ENCODE measurements around the gene ASF1B.

ASF1B gene

GRCh38 chr19:14115756-14116155, 20.6 kb downstream of the ASF1B start:
- TF ChIP-seq CTCF (IDR thresholded peaks at IDR 0.05; ENCODE audit: low read depth, low read length, missing control alignments): no peak
- peak overlapping the region; percentile 62; the same call in 1 of the 2 replicates for H3K4me3 ChIP-seq (replicated peaks; ENCODE audit: low read depth, low read length)
- no peak for DNase-seq (ENCODE audit: extremely low read depth, low read depth)

- no peak for DNase-seq (ENCODE audit: extremely low read depth, low read depth)
- peak; percentile 58 for TF ChIP-seq CTCF (IDR thresholded peaks at IDR 0.05; ENCODE audit: low read depth, low read length, missing control alignments)
- H3K4me3 ChIP-seq (replicated peaks; ENCODE audit: low read depth, low read length): no peak overlapping the region
These were observed 21.5 kb downstream of the ASF1B start for GRCh38 chr19:14114854-14115253.

GRCh38 chr19:14114439-14114838, 21.9 kb downstream of the ASF1B start:
- no peak for TF ChIP-seq CTCF (IDR thresholded peaks at IDR 0.05; ENCODE audit: low read depth, low read length, missing control alignments)
- no peak overlapping the region for H3K4me3 ChIP-seq (replicated peaks; ENCODE audit: low read depth, low read length)
- no peak for DNase-seq (ENCODE audit: extremely low read depth, low read depth)

- peak; percentile 40 for TF ChIP-seq CTCF (IDR thresholded peaks at IDR 0.05; ENCODE audit: low read depth, low read length, missing control alignments)
- DNase-seq (ENCODE audit: extremely low read depth, low read depth): no peak
- no peak overlapping the region for H3K4me3 ChIP-seq (replicated peaks; ENCODE audit: low read depth, low read length)
These were observed 22.5 kb downstream of the ASF1B start for GRCh38 chr19:14113762-14114414.

- no peak overlapping the region for H3K4me3 ChIP-seq (replicated peaks; ENCODE audit: low read depth, low read length)
- DNase-seq (ENCODE audit: extremely low read depth, low read depth): no peak
- no peak for TF ChIP-seq CTCF (IDR thresholded peaks at IDR 0.05; ENCODE audit: low read depth, low read length, missing control alignments)
These were observed 23.5 kb downstream of the ASF1B start for GRCh38 chr19:14112809-14113385.

GRCh38 chr19:14112051-14112808, 24.2 kb downstream of the ASF1B start:
- H3K4me3 ChIP-seq (replicated peaks; ENCODE audit: low read depth, low read length): no peak overlapping the region
- DNase-seq (ENCODE audit: extremely low read depth, low read depth): no peak
- no peak for TF ChIP-seq CTCF (IDR thresholded peaks at IDR 0.05; ENCODE audit: low read depth, low read length, missing control alignments)

All from HFF-Myc (cell line).